Activated CD4-positive, alpha-beta T cell treated with anti-CD3 and anti-CD28 coated beads, Interleukin-2, amount 10 ng/mL, durations not matched to agents 24 days and 14 days (primary cell): ENCODE measurements around the gene AQP5. TPM values are rescaled to one million over a fixed set of nuclear protein-coding genes. Genes with fewer than 3 reads are reported as not detected.

Source experiments
- DNase-seq: peaks from one replicate; pipeline ENCODE4 v3.0.0; 2022
- H3K27ac Mint-ChIP-seq: one replicate; pipeline ENCODE4 v1.8.0; 2022; ENCODE audit warnings: mild to moderate bottlenecking, mixed read lengths
- H3K27me3 Mint-ChIP-seq: one replicate; pipeline ENCODE4 v1.8.0; 2022; ENCODE audit warnings: mixed read lengths
- H3K36me3 Mint-ChIP-seq: one replicate; pipeline ENCODE4 v1.8.0; 2022; ENCODE audit warnings: low read depth, mild to moderate bottlenecking, mixed read lengths
- H3K4me1 Mint-ChIP-seq: one replicate; pipeline ENCODE4 v1.8.0; 2021; ENCODE audit warnings: mixed read lengths
- H3K4me3 Mint-ChIP-seq: one replicate; pipeline ENCODE4 v1.8.0; 2022; ENCODE audit warnings: mild to moderate bottlenecking, moderate library complexity, mixed read lengths
- H3K9me3 Mint-ChIP-seq: one replicate; pipeline ENCODE4 v1.8.0; 2021; ENCODE audit warnings: mixed read lengths
- intact Hi-C: fragments of 100-400 bp; cut with micrococcal nuclease; formaldehyde crosslinking; loops from one replicate; pipeline ENCODE4 v1.15.1; 2023
- total RNA-seq: library from RNA; stranded (reverse); gene quantifications from 2 replicates; pipeline ENCODE4 v1.2.3, GENCODE V29; 2022

Gene AQP5
- total RNA-seq, 1 donor from 2014 or later: not detected

- intact Hi-C loops: no loop called here
- no peaks in the 10 kb centered on the region for H3K9me3 Mint-ChIP-seq
- peaks cover 75% of the 10 kb centered on the region for H3K27me3 Mint-ChIP-seq
- DNase-seq: no peak
- peaks cover 4% of the 10 kb centered on the region for H3K4me1 Mint-ChIP-seq
- peak overlapping the region; percentile 7 for H3K4me3 Mint-ChIP-seq
- H3K27ac Mint-ChIP-seq: no peak overlapping the region
- no peaks in the 10 kb centered on the region for H3K36me3 Mint-ChIP-seq
These were observed 1.1 kb upstream of the AQP5 start for GRCh38 chr12:49960474-49961110.

DNA sequence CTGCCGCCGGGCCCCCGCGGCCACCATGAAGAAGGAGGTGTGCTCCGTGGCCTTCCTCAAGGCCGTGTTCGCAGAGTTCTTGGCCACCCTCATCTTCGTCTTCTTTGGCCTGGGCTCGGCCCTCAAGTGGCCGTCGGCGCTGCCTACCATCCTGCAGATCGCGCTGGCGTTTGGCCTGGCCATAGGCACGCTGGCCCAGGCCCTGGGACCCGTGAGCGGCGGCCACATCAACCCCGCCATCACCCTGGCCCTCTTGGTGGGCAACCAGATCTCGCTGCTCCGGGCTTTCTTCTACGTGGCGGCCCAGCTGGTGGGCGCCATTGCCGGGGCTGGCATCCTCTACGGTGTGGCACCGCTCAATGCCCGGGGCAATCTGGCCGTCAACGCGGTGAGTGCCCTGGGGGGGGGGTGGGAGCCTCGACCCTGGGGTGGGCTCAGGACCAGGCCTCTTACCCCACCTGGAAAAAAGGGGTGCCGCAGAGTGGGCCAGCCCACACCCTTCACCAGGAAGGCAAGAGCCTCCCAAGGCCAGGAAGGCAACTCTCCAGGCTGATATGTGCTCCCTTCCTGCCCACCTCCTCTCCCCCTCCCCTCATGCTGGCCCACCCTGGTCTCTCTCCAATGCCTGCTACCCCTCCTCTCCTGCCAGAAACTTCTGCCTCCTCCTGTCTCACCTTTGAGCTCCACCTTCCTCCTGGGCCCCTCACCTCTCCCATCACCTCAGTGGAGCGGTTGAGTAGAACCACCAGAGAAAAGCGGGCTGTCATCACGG is 507 bp downstream of the AQP5 start:
- DNase-seq: no peak
- Mint-ChIP-seq H3K36me3 (no peaks in the 10 kb centered on the region), H3K9me3 (no peaks in the 10 kb centered on the region), H3K4me1 (peaks cover 7% of the 10 kb centered on the region), H3K27ac (no peak overlapping the region), H3K4me3 (peak overlapping the region; percentile 60), H3K27me3 (peaks cover 70% of the 10 kb centered on the region)
- intact Hi-C loops: no loop called here

GRCh38 chr12:49962861-49963765 is 1.4 kb downstream of the AQP5 start:
- no peak for DNase-seq
- H3K4me1 Mint-ChIP-seq: peaks cover 8% of the 10 kb centered on the region
- H3K27ac Mint-ChIP-seq: no peak overlapping the region
- peaks cover 63% of the 10 kb centered on the region for H3K27me3 Mint-ChIP-seq
- no peaks in the 10 kb centered on the region for H3K36me3 Mint-ChIP-seq
- H3K9me3 Mint-ChIP-seq: no peaks in the 10 kb centered on the region
- H3K4me3 Mint-ChIP-seq: no peak overlapping the region
- intact Hi-C loops: no loop called here

GRCh38 chr12:49963976-49964815 is 2.5 kb downstream of the AQP5 start:
- Mint-ChIP-seq H3K9me3 (no peaks in the 10 kb centered on the region), H3K27me3 (peaks cover 55% of the 10 kb centered on the region), H3K36me3 (no peaks in the 10 kb centered on the region), H3K4me3 (no peak overlapping the region), H3K4me1 (peaks cover 8% of the 10 kb centered on the region), H3K27ac (no peak overlapping the region)
- intact Hi-C loops: no loop called here
- no peak for DNase-seq

- Mint-ChIP-seq H3K27me3 (peaks cover 48% of the 10 kb centered on the region), H3K27ac (no peak overlapping the region), H3K4me1 (peaks cover 8% of the 10 kb centered on the region), H3K4me3 (no peak overlapping the region), H3K9me3 (no peaks in the 10 kb centered on the region), H3K36me3 (no peaks in the 10 kb centered on the region)
- no peak for DNase-seq
- intact Hi-C loops: no loop called here
These were observed 3.4 kb downstream of the AQP5 start for GRCh38 chr12:49964849-49965624.

GRCh38 chr12:49965836-49966235 is 4.2 kb downstream of the AQP5 start:
- H3K4me3 Mint-ChIP-seq: no peak overlapping the region
- H3K27me3 Mint-ChIP-seq: peaks cover 40% of the 10 kb centered on the region
- peaks cover 4% of the 10 kb centered on the region for H3K4me1 Mint-ChIP-seq
- H3K9me3 Mint-ChIP-seq: no peaks in the 10 kb centered on the region
- intact Hi-C loops: loop anchor here (2.0 kb wide), 1 partner anchor 99 kb away; no protein-coding TSS in a partner anchor
- H3K36me3 Mint-ChIP-seq: no peaks in the 10 kb centered on the region
- no peak for DNase-seq
- H3K27ac Mint-ChIP-seq: no peak overlapping the region

DNA sequence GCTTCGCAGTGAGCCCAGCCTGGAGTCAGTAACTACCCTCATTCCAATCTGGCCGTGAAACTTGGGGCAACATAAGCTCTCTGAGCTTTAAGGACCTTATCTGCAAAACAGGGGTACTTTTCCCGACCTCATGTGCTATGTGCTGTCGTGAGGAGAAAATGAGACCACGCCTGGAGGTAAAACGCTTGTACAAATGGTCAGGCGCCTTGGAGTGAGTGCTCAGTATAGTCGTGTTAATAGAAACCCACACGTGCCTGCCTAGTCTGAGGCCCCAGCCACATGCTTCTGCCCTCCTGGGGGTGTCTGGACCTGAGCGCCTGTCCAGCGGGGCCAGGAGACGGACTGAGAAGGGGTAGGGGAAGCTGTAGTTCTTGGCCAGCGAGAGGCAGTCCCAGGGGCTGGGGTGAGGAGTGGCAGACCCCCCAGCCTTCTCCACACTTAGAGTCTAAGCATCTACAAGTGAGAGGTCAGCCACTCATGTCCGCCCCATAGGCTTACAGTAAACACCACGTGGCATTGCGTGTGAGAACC is 4.9 kb downstream of the AQP5 start:
- Mint-ChIP-seq H3K36me3 (no peaks in the 10 kb centered on the region), H3K4me3 (peak overlapping the region; percentile 29), H3K27me3 (peaks cover 40% of the 10 kb centered on the region), H3K27ac (no peak overlapping the region), H3K9me3 (no peaks in the 10 kb centered on the region), H3K4me1 (peaks cover 4% of the 10 kb centered on the region)
- intact Hi-C loops: loop anchor here (1.0 to 2.0 kb wide), 4 partner anchors 73 to 104 kb away; no protein-coding TSS in a partner anchor
- no peak for DNase-seq

- H3K27ac Mint-ChIP-seq: peak overlapping the region; percentile 20
- H3K36me3 Mint-ChIP-seq: no peaks in the 10 kb centered on the region
- peak overlapping the region; percentile 73 for H3K4me3 Mint-ChIP-seq
- no peaks in the 10 kb centered on the region for H3K9me3 Mint-ChIP-seq
- DNase-seq: peak; percentile 98
- intact Hi-C loops: loop anchor here (1.0 to 2.0 kb wide), 4 partner anchors 72 to 103 kb away; no protein-coding TSS in a partner anchor
- H3K27me3 Mint-ChIP-seq: peaks cover 40% of the 10 kb centered on the region
- peaks cover 4% of the 10 kb centered on the region for H3K4me1 Mint-ChIP-seq
These were observed 5.5 kb downstream of the AQP5 start for GRCh38 chr12:49967042-49967776.

- intact Hi-C loops: loop anchor here (1.0 to 2.0 kb wide), 4 partner anchors 71 to 102 kb away; no protein-coding TSS in a partner anchor
- Mint-ChIP-seq H3K27ac (no peak overlapping the region), H3K4me3 (peak overlapping the region; percentile 73)
These were observed 6.1 kb downstream of the AQP5 start for GRCh38 chr12:49967777-49968250.

GRCh38 chr12:49968471-49968870 is 6.8 kb downstream of the AQP5 start:
- intact Hi-C loops: no loop called here
- Mint-ChIP-seq H3K27me3 (peaks cover 28% of the 10 kb centered on the region), H3K27ac (no peak overlapping the region), H3K36me3 (no peaks in the 10 kb centered on the region), H3K4me3 (peak overlapping the region; percentile 33), H3K9me3 (no peaks in the 10 kb centered on the region), H3K4me1 (peaks cover 4% of the 10 kb centered on the region)
- no peak for DNase-seq

More at GRCh38 chr12:49967777-49968250, 6.1 kb downstream of the AQP5 start:
- no peaks in the 10 kb centered on the region for H3K9me3 Mint-ChIP-seq
- H3K27me3 Mint-ChIP-seq: peaks cover 34% of the 10 kb centered on the region
- no peak for DNase-seq
- H3K4me1 Mint-ChIP-seq: peaks cover 4% of the 10 kb centered on the region
- H3K36me3 Mint-ChIP-seq: no peaks in the 10 kb centered on the region

DNA sequence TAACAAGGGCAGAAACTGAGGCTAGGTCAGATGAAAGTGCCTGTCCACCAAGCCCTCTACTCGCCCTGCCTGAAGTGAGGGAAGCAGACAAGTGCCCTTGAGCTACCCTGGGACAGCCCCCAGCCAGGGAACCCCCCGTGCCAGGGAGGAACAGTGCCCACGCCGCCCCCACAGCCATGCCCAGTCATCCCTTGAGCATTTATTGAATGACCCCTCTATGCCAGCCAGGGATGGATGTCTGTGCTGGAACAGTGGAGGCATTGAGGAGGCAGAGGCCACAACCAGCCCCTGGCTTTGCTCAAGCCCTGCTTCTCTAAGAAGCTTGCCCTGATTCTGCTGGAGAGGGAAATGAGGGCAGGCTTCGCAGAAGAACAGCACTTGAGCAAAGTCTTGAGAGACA is 7.4 kb downstream of the AQP5 start:
- Mint-ChIP-seq H3K9me3 (no peaks in the 10 kb centered on the region), H3K27ac (no peak overlapping the region), H3K4me3 (no peak overlapping the region), H3K4me1 (peaks cover 4% of the 10 kb centered on the region), H3K27me3 (peaks cover 23% of the 10 kb centered on the region), H3K36me3 (no peaks in the 10 kb centered on the region)
- no peak for DNase-seq
- intact Hi-C loops: no loop called here
